OCI-LY7 (cell line): ENCODE data around the gene APBB2. TPM values are rescaled to one million over a fixed set of nuclear protein-coding genes. Genes with fewer than 3 reads are reported as not detected.
A peak's percentile ranks its signal among the peaks of the same experiment; 100 is the strongest.

Source experiments
- BruUV-seq: library from RNA; stranded (reverse); fragments of 400-500 nt; replicated peaks from 2 replicates; lab custom pipeline; 2021; lab: Mats Ljungman, UMichigan
- CTCF ChIA-PET: fragments of 300-600 bp; sonication (Branson Sonifier 250); formaldehyde crosslinking; loops from one replicate; lab custom pipeline; 2022; ENCODE audit warnings: antibody characterized with exemption; ENCODE audit not compliant: unreplicated experiment; lab: Charles Lee
- POLR2A ChIA-PET: fragments of 300-600 bp; sonication (Branson Sonifier 250); formaldehyde crosslinking; loops from one replicate; lab custom pipeline; 2022; ENCODE audit warnings: antibody characterized with exemption; lab: Charles Lee
- DNase-seq: peaks from one replicate; pipeline ENCODE4 v3.0.0-alpha.2; 2015; ENCODE audit warnings: low spot score
- H2AFZ ChIP-seq: fragments of 200-600 bp; sonication (generic), shearing (Covaris generic); 2 replicates; pipeline ENCODE4 v1.6.1; 2014; ENCODE audit warnings: mild to moderate bottlenecking, antibody characterized with exemption, low read length, moderate library complexity
- H3K27ac ChIP-seq: fragments of 200-600 bp; sonication (generic); 2 replicates; pipeline ENCODE4 v1.5.1; 2014; ENCODE audit warnings: mixed run types, low read depth, mild to moderate bottlenecking, moderate library complexity, low read length, inconsistent platforms; ENCODE audit not compliant: poor library complexity, severe bottlenecking
- H3K36me3 ChIP-seq: fragments of 200-600 bp; sonication (generic); 2 replicates; pipeline ENCODE4 v1.6.1; 2014; ENCODE audit warnings: mild to moderate bottlenecking, antibody characterized with exemption, low read length, moderate library complexity, mixed read lengths; ENCODE audit not compliant: insufficient read depth
- H3K4me1 ChIP-seq: fragments of 200-600 bp; sonication (generic); 2 replicates; pipeline ENCODE4 v1.5.1; 2014; ENCODE audit warnings: mild to moderate bottlenecking, low read length; ENCODE audit not compliant: insufficient read depth, poor library complexity, severe bottlenecking
- H3K4me2 ChIP-seq: fragments of 200-600 bp; sonication (generic); 2 replicates; pipeline ENCODE4 v1.6.1; 2014; ENCODE audit warnings: mild to moderate bottlenecking, low read length
- H3K4me3 ChIP-seq: fragments of 200-600 bp; sonication (generic); 2 replicates; pipeline ENCODE4 v1.5.1; 2014; ENCODE audit warnings: mild to moderate bottlenecking, low read depth, low read length; ENCODE audit not compliant: poor library complexity, severe bottlenecking
- H3K79me2 ChIP-seq: fragments of 200-600 bp; sonication (generic); 2 replicates; pipeline ENCODE4 v1.6.1; 2016; ENCODE audit warnings: low read depth, mild to moderate bottlenecking, low read length, moderate library complexity, mixed read lengths; ENCODE audit not compliant: insufficient read depth
- H3K9me2 ChIP-seq: fragments of 200-600 bp; sonication (generic); 2 replicates; pipeline ENCODE4 v1.6.1; 2016; ENCODE audit warnings: mild to moderate bottlenecking, low read length, mixed read lengths; ENCODE audit not compliant: insufficient read depth
- H3K9me3 ChIP-seq: fragments of 200-600 bp; sonication (generic); 2 replicates; pipeline ENCODE4 v1.6.1; 2014; ENCODE audit warnings: mild to moderate bottlenecking, mixed run types, low read length, mixed read lengths
- H4K20me1 ChIP-seq: fragments of 200-600 bp; sonication (generic); 2 replicates; pipeline ENCODE4 v1.6.1; 2014; ENCODE audit warnings: mild to moderate bottlenecking, antibody characterized with exemption, low read length, moderate library complexity, mixed read lengths; ENCODE audit not compliant: insufficient read depth
- CTCF ChIP-seq: fragments of 200-600 bp; sonication (generic); conservative IDR thresholded peaks from 2 replicates; pipeline ENCODE4 v1.5.1; 2014; ENCODE audit warnings: mild to moderate bottlenecking, antibody characterized with exemption, low read length, moderate library complexity, mixed read lengths
- EZH2phosphoT487 ChIP-seq: fragments of 200-600 bp; sonication (generic); IDR thresholded peaks from 2 replicates; pipeline ENCODE4 v1.6.1; 2018; ENCODE audit warnings: low read depth, borderline replicate concordance, mild to moderate bottlenecking, mixed run types, antibody characterized with exemption, low read length, moderate library complexity, mixed read lengths
- intact Hi-C: fragments of 100-400 bp; cut with micrococcal nuclease; formaldehyde crosslinking; loops from one replicate; pipeline ENCODE4 v1.10.0; 2022; ENCODE audit not compliant: unreplicated experiment
- total RNA-seq, 2 experiments: library from RNA; depleted of rRNA in 1 of 2; stranded (reverse); fragments of >200 nt in 1 of 2; shearing (Covaris generic) in 1 of 2; gene quantifications; 2 replicates each; pipeline ENCODE4 v1.2.3, GENCODE V29; 2014 to 2022

Gene APBB2
- total RNA-seq, 2 experiments from 2014 or later = 66.4 to 88.5 TPM

GRCh38 chr4:41098093-41099048, 116.0 kb downstream of the APBB2 start:
- no peak overlapping the region; the same call in 1 of the 2 replicates for H3K4me2 ChIP-seq
- H4K20me1 ChIP-seq = no peaks in the 10 kb centered on the region
- peaks cover 3% of the 10 kb centered on the region; the same call in 1 of the 2 replicates for H3K79me2 ChIP-seq
- BruUV-seq = no TSS peak
- H3K4me3 ChIP-seq = no peak overlapping the region
- POLR2A ChIA-PET = interaction anchor here (0.6 to 2.8 kb wide), 7 partner anchors 8 to 1915 kb away, joined by 3 to 8 read pairs (median 3); no protein-coding TSS in a partner anchor
- no peak for DNase-seq
- no peak for TF ChIP-seq EZH2phosphoT487
- intact Hi-C loops = no loop called here
- H3K36me3 ChIP-seq = no peaks in the 10 kb centered on the region
- no peak overlapping the region for H3K27ac ChIP-seq
- H2AFZ ChIP-seq = no peak overlapping the region
- CTCF ChIA-PET = no interaction called here
- no peaks in the 10 kb centered on the region for H3K9me3 ChIP-seq
- peaks cover 30% of the 10 kb centered on the region for H3K4me1 ChIP-seq
- no peaks in the 10 kb centered on the region for H3K9me2 ChIP-seq

GRCh38 chr4:41095973-41096372, 118.4 kb downstream of the APBB2 start:
- peaks cover 24% of the 10 kb centered on the region for H3K4me1 ChIP-seq
- no peaks in the 10 kb centered on the region for H3K36me3 ChIP-seq
- no peaks in the 10 kb centered on the region for H3K9me3 ChIP-seq
- H3K27ac ChIP-seq = no peak overlapping the region
- CTCF ChIA-PET = no interaction called here
- H4K20me1 ChIP-seq = no peaks in the 10 kb centered on the region
- DNase-seq = peak; percentile 18
- no peaks in the 10 kb centered on the region for H3K9me2 ChIP-seq
- H3K4me3 ChIP-seq = no peak overlapping the region
- intact Hi-C loops = no loop called here
- no peak overlapping the region for H3K4me2 ChIP-seq
- TF ChIP-seq CTCF = no peak
- no peak for TF ChIP-seq EZH2phosphoT487
- no peaks in the 10 kb centered on the region for H3K79me2 ChIP-seq
- POLR2A ChIA-PET = interaction anchor here (0.6 kb wide), 1 partner anchor 108 kb away, joined by 3 read pairs; no protein-coding TSS in a partner anchor
- no peak overlapping the region for H2AFZ ChIP-seq
- BruUV-seq = no TSS peak

- no peak for DNase-seq
- Histone ChIP-seq H3K4me1 (peaks cover 24% of the 10 kb centered on the region), H4K20me1 (no peaks in the 10 kb centered on the region), H3K9me3 (no peaks in the 10 kb centered on the region), H3K4me3 (no peak overlapping the region), H3K4me2 (no peak overlapping the region), H3K27ac (no peak overlapping the region), H2AFZ (no peak overlapping the region), H3K9me2 (no peaks in the 10 kb centered on the region), H3K36me3 (no peaks in the 10 kb centered on the region), H3K79me2 (no peaks in the 10 kb centered on the region)
- POLR2A ChIA-PET = interaction anchor here (0.6 to 0.9 kb wide), 3 partner anchors 102 to 107 kb away, joined by 3 to 4 read pairs (median 3); no protein-coding TSS in a partner anchor
- BruUV-seq = no TSS peak
- intact Hi-C loops = no loop called here
- TF ChIP-seq CTCF (no peak), EZH2phosphoT487 (no peak)
- CTCF ChIA-PET = no interaction called here
Observed at GRCh38 chr4:41095192-41095872, 119.0 kb downstream of the APBB2 start.
